Psoas muscle (tissue), 8 donors: ENCODE data around the gene SMARCA2. TPM values are rescaled to one million over a fixed set of nuclear protein-coding genes. Genes with fewer than 3 reads are reported as not detected.

Source experiments
- ATAC-seq, 4 donors: fragments of 200-7000 bp; cut with Tn5 transposase; one replicate each; pipeline ENCODE4 v1.9.1; 2020; ENCODE audit warnings: moderate library complexity in 3 of 4, mild to moderate bottlenecking in 2 of 4
- DNase-seq, 2 donors: peaks; one replicate each; pipeline ENCODE4 v3.0.0-alpha.2; 2020
- H3K27ac ChIP-seq: fragments of 200-600 bp; one replicate; pipeline ENCODE4 v1.8.0; 2022
- H3K27me3 ChIP-seq, 3 donors: fragments of 200-600 bp in 1 of 3; one replicate each; pipeline versions ENCODE4 v1.6.1 to v1.8.0; 2013 to 2022; ENCODE audit warnings: low read length in 2 of 3, mild to moderate bottlenecking in 2 of 3, moderate library complexity in 1 of 3; ENCODE audit not compliant: insufficient read depth in 3 of 3
- H3K36me3 ChIP-seq, 2 donors: fragments of 200-600 bp in 1 of 2; one replicate each; pipeline versions ENCODE4 v1.6.1 to v1.8.0; 2013 to 2022; ENCODE audit warnings: low read depth in 1 of 2, mild to moderate bottlenecking in 1 of 2, moderate library complexity in 1 of 2; ENCODE audit not compliant: insufficient read depth in 1 of 2
- H3K4me1 ChIP-seq: fragments of 200-600 bp; one replicate; pipeline ENCODE4 v1.8.0; 2022
- H3K4me3 ChIP-seq: fragments of 200-600 bp; one replicate; pipeline ENCODE4 v1.8.0; 2022; ENCODE audit warnings: mild to moderate bottlenecking
- H3K9me3 ChIP-seq: fragments of 200-600 bp; one replicate; pipeline ENCODE4 v1.8.0; 2022
- WGBS, 3 donors: extraction: QIAGEN DNeasy Blood & Tissue Kit; methylation state at CpG; one replicate each; pipeline versions ENCODE4 v1.1.6 to v1.1.7; 2013; 5-methylcytosine and 5-hydroxymethylcytosine counted together
- intact Hi-C, 2 donors: fragments of 100-400 bp; cut with DNase I; formaldehyde crosslinking; loops; one replicate each; pipeline versions ENCODE4 v1.11.0 to v1.14.2; 2022
- polyA plus RNA-seq, 3 donors: library from polyadenylated mRNA; stranded (reverse); fragments of 200-250 nt; gene quantifications; one replicate each; pipeline ENCODE4 v1.2.3, GENCODE V29; 2013
- total RNA-seq, 4 donors: library from RNA; stranded (reverse); fragmentation: NEBNext Ultra II Directional in 2 of 4; extraction: Animal tissue kit (Norgen Biotek cat#: 25700) in 2 of 4; gene quantifications; one replicate each; pipeline versions ENCODE4 v1.2.1 to v1.2.4, GENCODE V29; 2021 to 2023
- TF ChIP-seq, protein P1 (sequence below): fragments of 200-600 bp; IDR thresholded peaks from one replicate; pipeline ENCODE4 v1.8.0; 2022; ENCODE audit warnings: antibody characterized with exemption
- donor health status: healthy with polysubstance abuse.
- donor health status: DM: no; HTN: no; CAD: no; lungs with moderate emphysema.
- donor health status: Bipolar disorder and iron deficiency.
- donor health status: healthy.
- donor health status: DM: yes; HTN: yes; CAD: no.
- donor health status: DM: no; HTN: no; CAD: no.
- donor health status: DM: no; HTN: no; CAD: no.
- donor health status: DM: yes; HTN: yes; CAD: no.

The SMARCA2 gene
- total and polyA plus RNA-seq, 7 donors: 13.8 to 97.2 (median 64.6) TPM

DNA sequence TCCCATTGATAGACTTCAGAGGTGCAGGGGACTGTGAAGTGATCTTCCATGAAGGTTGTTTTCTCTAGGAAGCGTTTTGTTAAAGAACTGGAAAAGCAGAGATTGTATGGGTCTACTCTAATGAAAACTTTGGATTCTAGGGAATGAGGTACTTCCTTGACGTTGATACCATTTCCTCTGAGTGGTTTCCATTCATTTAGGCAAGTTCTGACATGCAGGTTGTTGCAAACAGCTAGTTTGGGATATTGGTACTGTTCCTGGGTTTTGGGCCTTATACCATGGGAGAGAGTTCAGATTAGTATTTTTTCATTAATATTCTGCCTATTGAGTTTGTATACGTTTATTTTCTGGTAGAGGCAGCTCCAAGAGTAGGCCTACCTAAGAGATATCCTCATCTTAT lies 25.7 kb downstream of the SMARCA2 start:
- intact Hi-C loops: no loop called here
- WGBS, 3 donors: 88 to 96% (median 89%) methylated on average over 3 of the region's 3 CpGs
- H3K27ac ChIP-seq: no peak overlapping the region
- H3K36me3 ChIP-seq: peaks cover 5 to 52% of the 10 kb centered on the region in 2 donors
- H3K4me3 ChIP-seq: no peak overlapping the region
- TF ChIP-seq, protein P1, sequence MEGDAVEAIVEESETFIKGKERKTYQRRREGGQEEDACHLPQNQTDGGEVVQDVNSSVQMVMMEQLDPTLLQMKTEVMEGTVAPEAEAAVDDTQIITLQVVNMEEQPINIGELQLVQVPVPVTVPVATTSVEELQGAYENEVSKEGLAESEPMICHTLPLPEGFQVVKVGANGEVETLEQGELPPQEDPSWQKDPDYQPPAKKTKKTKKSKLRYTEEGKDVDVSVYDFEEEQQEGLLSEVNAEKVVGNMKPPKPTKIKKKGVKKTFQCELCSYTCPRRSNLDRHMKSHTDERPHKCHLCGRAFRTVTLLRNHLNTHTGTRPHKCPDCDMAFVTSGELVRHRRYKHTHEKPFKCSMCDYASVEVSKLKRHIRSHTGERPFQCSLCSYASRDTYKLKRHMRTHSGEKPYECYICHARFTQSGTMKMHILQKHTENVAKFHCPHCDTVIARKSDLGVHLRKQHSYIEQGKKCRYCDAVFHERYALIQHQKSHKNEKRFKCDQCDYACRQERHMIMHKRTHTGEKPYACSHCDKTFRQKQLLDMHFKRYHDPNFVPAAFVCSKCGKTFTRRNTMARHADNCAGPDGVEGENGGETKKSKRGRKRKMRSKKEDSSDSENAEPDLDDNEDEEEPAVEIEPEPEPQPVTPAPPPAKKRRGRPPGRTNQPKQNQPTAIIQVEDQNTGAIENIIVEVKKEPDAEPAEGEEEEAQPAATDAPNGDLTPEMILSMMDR: no peak
- H3K27me3 ChIP-seq: no peaks in the 10 kb centered on the region
- H3K9me3 ChIP-seq: no peaks in the 10 kb centered on the region
- H3K4me1 ChIP-seq: peaks cover 14% of the 10 kb centered on the region
- ATAC-seq: no peak
- DNase-seq: no peak

DNA sequence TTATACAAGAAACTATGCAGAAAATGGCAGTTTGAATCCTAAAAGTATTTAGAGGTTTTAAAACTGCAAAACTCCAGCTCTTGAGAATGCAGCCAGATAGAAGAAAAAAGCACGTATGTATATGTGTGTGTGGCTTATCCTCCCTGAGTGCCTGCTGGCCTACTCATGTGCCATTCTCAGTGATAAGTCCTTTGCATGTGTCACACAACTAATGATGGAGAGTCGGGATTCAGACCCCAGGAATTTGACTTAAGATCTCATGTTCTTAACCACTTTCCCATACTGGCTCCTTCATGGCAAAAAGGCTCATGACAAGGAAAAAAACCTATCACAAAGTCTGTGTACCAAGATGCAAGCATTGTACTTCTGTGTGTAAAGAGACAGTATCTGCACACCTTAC lies 26.6 kb downstream of the SMARCA2 start:
- Histone ChIP-seq H3K4me3 (no peak overlapping the region), H3K27ac (no peak overlapping the region), H3K36me3 (peaks cover 5 to 59% of the 10 kb centered on the region in 2 donors), H3K9me3 (no peaks in the 10 kb centered on the region), H3K4me1 (peaks cover 14% of the 10 kb centered on the region), H3K27me3 (no peaks in the 10 kb centered on the region)
- intact Hi-C loops: no loop called here
- TF ChIP-seq, protein P1: no peak
- peak in 1 of 4 donors; percentile 50 for ATAC-seq
- 72 to 96% (median 91%) methylated on average over 2 of the region's 2 CpGs for WGBS, 3 donors
- no peak for DNase-seq

DNA sequence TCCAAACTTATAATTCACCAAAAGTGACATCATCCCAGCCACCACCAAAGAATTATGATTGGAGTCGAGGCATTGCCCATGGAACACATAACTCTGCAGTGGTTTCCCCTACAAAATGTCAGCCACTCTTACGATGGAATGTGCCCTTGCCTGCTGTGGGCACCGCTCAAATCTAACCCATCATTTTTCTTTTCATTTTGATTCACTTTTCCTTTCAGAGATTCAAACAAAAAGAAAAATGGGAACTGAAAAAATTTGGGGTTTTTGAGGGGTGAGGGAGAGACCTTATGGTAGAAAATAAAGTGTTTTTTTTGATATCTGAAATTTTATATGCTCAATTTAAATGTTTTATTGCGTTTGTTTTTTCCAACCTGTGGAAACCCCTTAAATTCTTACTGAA lies 28.1 kb downstream of the SMARCA2 start:
- ATAC-seq: no peak
- TF ChIP-seq, protein P1: no peak
- DNase-seq: no peak
- no peak overlapping the region for H3K4me3 ChIP-seq
- H3K4me1 ChIP-seq: peaks cover 14% of the 10 kb centered on the region
- no peak overlapping the region for H3K27ac ChIP-seq
- intact Hi-C loops: no loop called here
- no peaks in the 10 kb centered on the region for H3K9me3 ChIP-seq
- 61 to 81% (median 62%) methylated on average over 4 of the region's 4 CpGs for WGBS, 3 donors
- no peaks in the 10 kb centered on the region for H3K27me3 ChIP-seq
- peaks cover 5 to 57% of the 10 kb centered on the region in 2 donors for H3K36me3 ChIP-seq

DNA sequence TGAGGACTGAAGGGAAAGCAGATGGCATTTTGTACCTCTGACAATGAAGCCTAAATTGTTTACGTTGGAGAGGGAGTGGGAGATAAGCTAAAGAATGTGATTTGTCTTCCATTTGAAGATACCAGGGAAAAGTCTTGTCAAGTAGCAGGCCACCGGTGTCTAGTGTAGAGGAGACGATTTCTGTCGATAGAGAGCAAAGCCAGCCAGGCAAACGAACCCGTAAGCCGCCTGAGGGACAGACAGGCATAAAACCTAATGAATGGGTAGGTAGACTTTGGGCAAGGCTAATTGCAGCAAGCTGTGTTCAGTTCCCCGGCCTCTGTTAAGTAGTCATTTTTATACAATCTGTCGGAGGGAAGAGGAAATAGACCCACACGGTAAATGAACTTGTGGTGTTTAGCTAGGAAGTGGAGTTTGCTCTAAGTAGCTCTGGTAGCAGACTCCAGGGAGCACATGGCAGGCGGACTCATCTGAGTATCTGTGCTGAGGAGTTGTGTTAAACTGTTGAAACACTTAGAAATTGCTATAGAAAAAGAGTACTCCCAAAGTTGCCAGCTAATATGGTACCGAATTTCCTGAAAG lies 28.8 kb downstream of the SMARCA2 start:
- H3K27me3 ChIP-seq: no peaks in the 10 kb centered on the region
- intact Hi-C loops: no loop called here
- H3K27ac ChIP-seq: no peak overlapping the region
- TF ChIP-seq, protein P1: no peak
- DNase-seq (no peak), ATAC-seq (no peak)
- H3K36me3 ChIP-seq: peaks cover 5 to 63% of the 10 kb centered on the region in 2 donors
- H3K4me1 ChIP-seq: peaks cover 14% of the 10 kb centered on the region
- 82 to 85% (median 83%) methylated on average over 12 of the region's 12 CpGs for WGBS, 3 donors
- H3K4me3 ChIP-seq: no peak overlapping the region
- H3K9me3 ChIP-seq: no peaks in the 10 kb centered on the region

DNA sequence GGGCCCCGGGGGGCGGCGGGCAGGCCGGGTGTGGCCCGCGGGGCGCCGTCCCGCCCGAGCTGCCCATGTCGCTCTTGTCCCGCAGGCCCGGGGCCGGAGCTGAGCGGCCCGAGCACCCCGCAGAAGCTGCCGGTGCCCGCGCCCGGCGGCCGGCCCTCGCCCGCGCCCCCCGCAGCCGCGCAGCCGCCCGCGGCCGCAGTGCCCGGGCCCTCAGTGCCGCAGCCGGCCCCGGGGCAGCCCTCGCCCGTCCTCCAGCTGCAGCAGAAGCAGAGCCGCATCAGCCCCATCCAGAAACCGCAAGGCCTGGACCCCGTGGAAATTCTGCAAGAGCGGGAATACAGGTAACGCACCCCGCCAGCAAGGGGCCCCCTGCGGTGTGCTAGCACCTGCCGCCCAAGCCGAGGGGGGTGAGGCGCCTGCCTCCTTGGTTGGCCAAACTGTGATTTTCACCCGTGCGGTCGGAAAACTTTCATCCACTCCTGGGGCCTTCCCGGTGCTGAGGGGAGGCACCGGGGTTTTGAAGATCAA lies 32.1 kb downstream of the SMARCA2 start:
- Histone ChIP-seq H3K27me3 (no peaks in the 10 kb centered on the region), H3K9me3 (no peaks in the 10 kb centered on the region), H3K4me1 (peaks cover 12% of the 10 kb centered on the region), H3K4me3 (no peak overlapping the region), H3K36me3 (peaks cover 3 to 45% of the 10 kb centered on the region in 2 donors), H3K27ac (no peak overlapping the region)
- TF ChIP-seq, protein P1: no peak
- DNase-seq (no peak), ATAC-seq (no peak)
- intact Hi-C loops: no loop called here
- 80 to 82% (median 82%) methylated on average over 52 to 54 of the region's 54 CpGs for WGBS, 3 donors
